Calu3 (cell line): ENCODE measurements around the gene MLLT6. TPM values are rescaled to one million over a fixed set of nuclear protein-coding genes. Genes with fewer than 3 reads are reported as not detected.

Experiments
- Bru-seq: library from RNA; stranded (reverse); fragments of 400-500 nt; gene quantifications from one replicate; lab custom pipeline; 2021; lab: Mats Ljungman, UMichigan
- BruChase-seq, 2 experiments: library from RNA; stranded (reverse); fragments of 400-500 nt; gene quantifications; one replicate each; lab custom pipeline; 2021; lab: Mats Ljungman, UMichigan
- BruUV-seq: library from RNA; stranded (reverse); fragments of 400-500 nt; replicated peaks from 2 replicates; lab custom pipeline; 2021; lab: Mats Ljungman, UMichigan
- CTCF ChIA-PET: fragments of 300-600 bp; sonication (Branson Sonifier 250); formaldehyde crosslinking; loops from one replicate; lab custom pipeline; 2022; ENCODE audit warnings: antibody characterized with exemption; lab: Charles Lee
- DNase-seq: peaks from one replicate; pipeline ENCODE4 v3.0.0; 2022
- H3K27ac Mint-ChIP-seq: one replicate; pipeline ENCODE4 v1.8.0; 2022; ENCODE audit warnings: mixed read lengths; ENCODE audit not compliant: unreplicated experiment
- H3K27me3 Mint-ChIP-seq: one replicate; pipeline ENCODE4 v1.8.0; 2022; ENCODE audit warnings: mixed read lengths; ENCODE audit not compliant: unreplicated experiment
- H3K36me3 Mint-ChIP-seq: one replicate; pipeline ENCODE4 v1.8.0; 2022; ENCODE audit warnings: mild to moderate bottlenecking, moderate library complexity, mixed read lengths; ENCODE audit not compliant: insufficient read depth, unreplicated experiment
- H3K4me1 Mint-ChIP-seq: one replicate; pipeline ENCODE4 v1.8.0; 2022; ENCODE audit warnings: mild to moderate bottlenecking, low read depth, mixed read lengths; ENCODE audit not compliant: unreplicated experiment
- H3K4me3 Mint-ChIP-seq: one replicate; pipeline ENCODE4 v1.8.0; 2022; ENCODE audit warnings: mild to moderate bottlenecking, low read depth, moderate library complexity, mixed read lengths; ENCODE audit not compliant: unreplicated experiment
- H3K9me3 Mint-ChIP-seq: one replicate; pipeline ENCODE4 v1.8.0; 2022; ENCODE audit warnings: low read depth, mixed read lengths; ENCODE audit not compliant: unreplicated experiment
- CTCF ChIP-seq: fragments of 200-600 bp; IDR thresholded peaks from one replicate; pipeline ENCODE4 v1.8.0; 2022; ENCODE audit warnings: antibody characterized with exemption; ENCODE audit not compliant: unreplicated experiment
- intact Hi-C: fragments of 100-400 bp; cut with micrococcal nuclease; formaldehyde crosslinking; loops from one replicate; pipeline ENCODE4 v1.10.0; 2022; ENCODE audit not compliant: unreplicated experiment
- long read RNA-seq: library from polyadenylated mRNA; stranded (forward); transcript quantifications from one replicate; pipeline ENCODE4 v2.0.0, GENCODE V29; 2022
- total RNA-seq: library from RNA; stranded (reverse); gene quantifications from 2 replicates; pipeline ENCODE4 v1.2.3, GENCODE V29; 2022

MLLT6 gene
- total RNA-seq: 463 and 498 TPM in 2 replicates
- Bru-seq, nascent RNA: percentile 93 among the genes with signal in this experiment
- BruChase-seq, experiment 1, labeled RNA remaining after a 6-hour chase: percentile 99 among the genes with signal in this experiment
- percentile 99 among the genes with signal in this experiment for BruChase-seq, experiment 2, labeled RNA remaining after a 2-hour chase
- long read RNA-seq, transcript MLLT6-205 (1 exons, 2,937 nt): major isoform, 19 of 97 reads
- long read RNA-seq, partial matches to known transcripts: 10 of 97 reads
- long read RNA-seq, other reads (novel, unspliced or antisense): 68 of 97 reads

GRCh38 chr17:38704606-38705522 lies at the start of gene MLLT6:
MLLT6 (plus strand) TSS chr17:38705273; CDS start chr17:38705633, 360 bp downstream.
- DNase-seq: peak; percentile 95
- intact Hi-C loops: loop anchor here (1.0 kb wide), 1 partner anchor 25 kb away; the partner anchor contains the start of gene CISD3
- TSS peak; percentile 8 for BruUV-seq
- H3K9me3 Mint-ChIP-seq: no peaks in the 10 kb centered on the region
- peak within 1 kb of the TSS; percentile 90 for H3K27ac Mint-ChIP-seq
- TF ChIP-seq CTCF: no peak
- H3K4me1 Mint-ChIP-seq: peaks cover 42% of the 10 kb centered on the region
- H3K27me3 Mint-ChIP-seq: peaks cover 9% of the 10 kb centered on the region
- peaks cover 85% of the 10 kb centered on the region for H3K36me3 Mint-ChIP-seq
- peak within 1 kb of the TSS; percentile 85 for H3K4me3 Mint-ChIP-seq
- CTCF ChIA-PET: interaction anchor here (0.5 to 6.2 kb wide), 13 partner anchors 9 to 603 kb away, joined by 3 to 38 read pairs (median 4); partner anchors contain the start of gene CISD3

GRCh38 chr17:38656959-38657823 lies 47.9 kb upstream of the MLLT6 start:
- Mint-ChIP-seq H3K9me3 (no peaks in the 10 kb centered on the region), H3K27me3 (peaks cover 49% of the 10 kb centered on the region), H3K4me1 (peaks cover 30% of the 10 kb centered on the region), H3K36me3 (peaks cover 13% of the 10 kb centered on the region), H3K27ac (peak overlapping the region; percentile 31), H3K4me3 (peak overlapping the region; percentile 36)
- CTCF ChIA-PET: interaction anchor here (0.7 to 6.8 kb wide), 10 partner anchors 8 to 144 kb away, joined by 3 to 64 read pairs (median 4); no protein-coding TSS in a partner anchor
- no TSS peak for BruUV-seq
- intact Hi-C loops: no loop called here
- peak; percentile 88 for DNase-seq
- no peak for TF ChIP-seq CTCF

DNA sequence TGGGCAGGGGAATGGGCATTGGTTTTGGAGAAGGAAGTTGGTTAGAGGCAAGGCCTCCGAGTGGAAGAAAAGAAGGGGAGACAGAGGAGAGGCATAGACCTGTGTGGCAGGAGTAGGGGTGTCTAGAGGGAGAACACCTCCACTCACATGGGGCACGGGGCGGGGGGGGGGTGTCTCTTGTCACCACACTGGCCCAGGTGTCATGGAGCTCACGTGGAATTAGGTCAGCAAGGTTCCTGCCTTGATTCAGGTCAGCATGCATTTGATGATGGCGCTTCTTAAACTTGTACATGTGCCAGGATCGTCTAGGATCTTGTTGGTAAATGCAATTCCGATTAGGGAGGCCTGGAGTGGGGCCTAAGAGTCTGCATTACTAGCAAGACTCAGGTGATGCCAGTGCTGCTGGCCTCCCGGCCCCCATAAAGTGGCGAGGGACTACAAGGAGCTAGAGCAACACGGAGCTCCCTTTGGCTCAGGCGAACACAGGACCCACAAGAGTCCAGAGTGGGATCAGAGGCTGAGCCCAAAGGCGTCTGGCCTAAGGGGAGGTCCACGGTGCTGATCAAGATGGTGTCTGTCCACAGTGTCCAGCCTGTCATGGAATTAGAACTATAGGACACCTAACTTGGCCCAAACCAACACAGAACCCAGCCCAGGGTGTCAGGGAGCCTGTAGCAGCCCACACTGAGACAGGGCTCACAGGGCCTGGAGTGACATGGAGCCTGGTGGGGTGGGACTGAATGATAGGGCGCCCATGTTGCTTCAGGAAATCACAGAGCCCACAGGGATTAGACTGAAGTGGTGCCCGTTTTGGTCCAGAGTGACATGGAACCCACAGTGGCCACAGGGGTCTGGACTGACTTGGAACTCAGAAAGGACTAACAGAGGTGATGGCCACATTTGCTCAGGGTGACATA lies 47.0 kb upstream of the MLLT6 start:
- intact Hi-C loops: no loop called here
- CTCF ChIA-PET: interaction anchor here (0.7 to 6.8 kb wide), 7 partner anchors 10 to 269 kb away, joined by 3 to 64 read pairs (median 4); no protein-coding TSS in a partner anchor
- DNase-seq: no peak
- Mint-ChIP-seq H3K4me3 (peak overlapping the region; percentile 36), H3K9me3 (no peaks in the 10 kb centered on the region), H3K27me3 (peaks cover 47% of the 10 kb centered on the region), H3K27ac (peak overlapping the region; percentile 31), H3K36me3 (peaks cover 13% of the 10 kb centered on the region), H3K4me1 (peaks cover 30% of the 10 kb centered on the region)
- no peak for TF ChIP-seq CTCF
- BruUV-seq: no TSS peak
